Epithelial cell of esophagus (primary cell): ENCODE data around the gene ZBTB20.

Experiments
- DNase-seq: peaks from one replicate; pipeline ENCODE4 v3.0.0; 2010; ENCODE audit warnings: low read depth
- H3K4me3 ChIP-seq: 2 replicates; pipeline ENCODE4 v1.5.1; 2011; ENCODE audit warnings: mild to moderate bottlenecking, low read length, control low read depth
- TF ChIP-seq, protein P1 (sequence below): IDR thresholded peaks from 2 replicates; pipeline ENCODE4 v1.5.1; 2011; ENCODE audit warnings: low read depth, mild to moderate bottlenecking, low read length, control low read depth, inconsistent platforms; ENCODE audit not compliant: insufficient read depth; ENCODE audit errors: missing control alignments

The ZBTB20 gene

DNA sequence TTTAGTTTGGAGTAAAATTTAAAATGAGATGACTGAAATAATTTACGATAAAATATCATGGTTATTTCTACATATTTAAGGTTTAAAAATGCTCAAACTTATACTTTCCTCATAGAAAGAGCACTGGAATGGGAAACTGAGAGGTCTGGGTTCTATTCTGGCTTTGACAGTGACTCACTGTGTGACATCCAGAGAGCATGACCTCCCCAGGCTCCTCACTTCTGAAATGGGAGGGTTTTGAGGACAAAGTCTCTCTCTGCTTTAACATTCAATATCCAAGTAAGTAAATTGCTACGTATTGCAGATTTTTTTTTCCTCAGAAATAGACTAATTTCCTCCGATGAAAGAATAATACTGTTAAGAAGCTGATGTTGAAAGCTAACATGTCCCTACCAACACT is 618.6 kb downstream of the ZBTB20 start:
- H3K4me3 ChIP-seq = no peak overlapping the region
- DNase-seq = no peak
- TF ChIP-seq, protein P1, sequence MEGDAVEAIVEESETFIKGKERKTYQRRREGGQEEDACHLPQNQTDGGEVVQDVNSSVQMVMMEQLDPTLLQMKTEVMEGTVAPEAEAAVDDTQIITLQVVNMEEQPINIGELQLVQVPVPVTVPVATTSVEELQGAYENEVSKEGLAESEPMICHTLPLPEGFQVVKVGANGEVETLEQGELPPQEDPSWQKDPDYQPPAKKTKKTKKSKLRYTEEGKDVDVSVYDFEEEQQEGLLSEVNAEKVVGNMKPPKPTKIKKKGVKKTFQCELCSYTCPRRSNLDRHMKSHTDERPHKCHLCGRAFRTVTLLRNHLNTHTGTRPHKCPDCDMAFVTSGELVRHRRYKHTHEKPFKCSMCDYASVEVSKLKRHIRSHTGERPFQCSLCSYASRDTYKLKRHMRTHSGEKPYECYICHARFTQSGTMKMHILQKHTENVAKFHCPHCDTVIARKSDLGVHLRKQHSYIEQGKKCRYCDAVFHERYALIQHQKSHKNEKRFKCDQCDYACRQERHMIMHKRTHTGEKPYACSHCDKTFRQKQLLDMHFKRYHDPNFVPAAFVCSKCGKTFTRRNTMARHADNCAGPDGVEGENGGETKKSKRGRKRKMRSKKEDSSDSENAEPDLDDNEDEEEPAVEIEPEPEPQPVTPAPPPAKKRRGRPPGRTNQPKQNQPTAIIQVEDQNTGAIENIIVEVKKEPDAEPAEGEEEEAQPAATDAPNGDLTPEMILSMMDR = no peak

DNA sequence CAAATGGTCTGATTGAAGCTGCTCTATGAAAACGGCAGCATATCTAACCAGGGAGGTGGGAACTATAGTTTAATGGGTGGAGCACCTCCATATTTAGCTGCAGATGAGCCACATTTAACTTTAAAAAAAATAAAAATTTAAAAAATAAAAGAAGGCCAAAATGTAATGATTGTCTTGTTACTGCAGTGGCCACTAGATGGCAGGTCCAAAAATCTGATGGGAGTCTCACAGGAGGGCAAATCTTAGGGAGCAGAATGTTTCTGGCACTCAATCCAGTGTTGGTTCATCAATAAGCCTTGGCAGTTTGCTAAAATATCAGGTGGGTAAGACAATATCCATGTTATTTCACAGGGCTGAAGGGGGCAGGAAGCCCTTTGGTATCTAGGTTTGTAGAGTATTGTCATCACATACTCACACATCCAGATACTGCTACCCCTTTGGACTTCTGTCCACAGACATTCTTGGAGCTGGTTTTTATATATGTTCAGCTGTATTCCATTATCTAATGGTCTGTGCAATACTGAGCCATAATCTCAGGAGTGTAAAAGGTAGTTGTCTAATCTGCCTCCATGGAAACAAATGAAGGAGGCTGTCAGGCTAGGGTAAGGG is 619.9 kb downstream of the ZBTB20 start:
- H3K4me3 ChIP-seq = no peak overlapping the region
- TF ChIP-seq, protein P1 = peak; percentile 61
- peak; percentile 35 for DNase-seq

DNA sequence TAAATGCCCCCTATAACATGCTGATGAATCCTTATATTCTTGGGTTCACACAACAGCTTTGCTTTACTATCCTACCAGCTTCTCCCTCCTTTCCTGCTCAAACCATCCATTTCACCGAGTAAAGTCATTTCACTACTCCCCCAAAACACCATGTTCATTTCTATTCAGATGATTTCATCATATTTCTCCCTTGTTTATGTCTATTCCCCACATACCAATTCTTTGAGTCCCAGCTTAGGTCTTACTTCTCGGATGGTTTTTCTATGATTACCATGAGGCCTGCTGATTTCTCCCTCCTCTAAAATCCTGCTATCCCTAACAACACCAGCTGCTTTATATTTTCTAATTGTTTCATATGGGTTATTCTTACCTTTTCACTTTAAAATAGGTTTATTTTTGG is 621.8 kb downstream of the ZBTB20 start:
- DNase-seq = no peak
- TF ChIP-seq, protein P1 = no peak
- H3K4me3 ChIP-seq = no peak overlapping the region

DNA sequence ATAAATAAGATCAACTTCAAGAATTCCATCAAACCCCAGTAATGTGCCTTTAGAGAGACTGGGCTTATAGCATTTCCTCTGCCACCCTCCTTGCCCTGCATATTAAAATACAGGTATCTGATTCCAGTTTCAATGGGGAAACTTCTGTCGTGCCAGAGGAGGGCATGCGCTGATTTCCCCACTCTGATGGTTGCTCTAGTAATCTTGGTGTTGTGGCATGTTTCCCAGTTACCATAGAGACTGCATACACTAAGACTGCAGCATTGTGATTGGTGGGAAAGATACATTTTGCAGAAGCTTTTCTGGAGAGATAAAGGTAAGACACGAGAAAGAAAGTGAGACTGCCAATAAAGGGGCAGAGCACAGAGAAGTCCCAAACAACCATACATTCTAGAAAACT is 627.7 kb downstream of the ZBTB20 start:
- TF ChIP-seq, protein P1 = no peak
- no peak overlapping the region for H3K4me3 ChIP-seq
- DNase-seq = peak; percentile 65

DNA sequence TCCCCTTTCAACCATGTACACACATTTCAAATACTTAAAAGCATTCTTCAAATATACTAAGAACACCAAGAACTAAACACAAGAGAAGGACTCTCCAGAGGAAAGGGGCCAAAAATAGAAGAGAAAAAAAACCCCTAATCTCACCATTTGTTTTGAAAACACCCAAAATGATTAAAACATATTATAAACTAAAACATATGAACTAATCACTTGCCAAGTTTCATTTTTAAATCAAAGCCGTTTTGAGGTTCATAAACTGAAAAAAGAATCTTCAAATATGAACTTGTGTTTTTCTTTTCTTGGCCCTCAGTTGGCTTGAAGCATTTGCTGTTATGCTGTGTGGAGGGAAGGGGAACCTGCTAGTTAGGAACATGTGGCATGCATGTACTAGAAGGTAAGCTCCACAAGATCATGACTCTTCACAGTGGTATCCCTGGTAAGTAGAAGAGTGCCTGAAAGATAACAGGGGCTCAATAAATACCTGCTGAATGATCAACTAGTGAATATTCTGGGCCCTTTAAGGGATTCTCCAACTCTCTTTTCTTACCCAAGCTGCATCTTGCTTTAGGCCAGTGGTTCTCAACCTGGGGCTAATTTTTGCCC is 628.8 kb downstream of the ZBTB20 start:
- TF ChIP-seq, protein P1 = no peak
- no peak overlapping the region for H3K4me3 ChIP-seq
- no peak for DNase-seq

DNA sequence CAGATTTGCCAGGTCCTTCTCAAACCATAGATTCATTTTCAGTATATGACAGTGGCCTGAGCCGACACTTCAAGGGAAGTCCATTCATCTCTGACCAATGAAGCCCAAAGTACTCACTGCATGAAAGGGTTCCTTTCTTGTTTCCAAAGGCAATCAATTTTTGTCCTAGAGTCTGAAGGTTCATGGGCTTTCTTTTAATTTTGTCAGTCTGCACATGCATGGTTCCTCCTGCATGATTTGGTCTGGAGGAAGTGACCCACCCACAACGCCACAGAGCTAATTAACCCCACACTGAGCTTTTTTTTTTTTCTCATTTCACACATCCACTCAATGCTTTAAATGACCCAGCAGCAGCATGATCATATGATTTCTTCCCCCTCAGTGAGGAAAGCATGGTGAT is 636.9 kb downstream of the ZBTB20 start:
- no peak overlapping the region for H3K4me3 ChIP-seq
- DNase-seq = no peak
- TF ChIP-seq, protein P1 = no peak

DNA sequence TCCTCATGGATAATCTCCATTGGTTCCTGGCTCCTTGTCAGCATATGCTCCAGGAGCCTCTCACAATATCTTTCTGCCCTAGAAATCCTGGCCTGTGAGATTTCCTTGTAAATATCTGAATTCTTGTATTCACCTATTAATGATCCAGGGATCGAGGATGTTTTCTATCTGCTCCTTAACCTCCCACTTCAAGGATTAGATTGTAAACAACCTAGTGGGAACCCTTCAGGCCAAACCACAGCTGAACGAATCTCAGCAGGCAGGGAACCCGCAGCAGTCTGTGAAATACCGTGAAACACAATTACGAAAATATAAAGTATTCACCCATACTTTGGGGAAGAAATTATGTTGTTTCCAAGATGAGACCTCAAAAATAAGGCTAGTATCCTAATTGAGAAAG is 637.3 kb downstream of the ZBTB20 start:
- H3K4me3 ChIP-seq = no peak overlapping the region
- DNase-seq = no peak
- TF ChIP-seq, protein P1 = no peak
